Stimulated activated CD8-positive, alpha-beta memory T cell treated with anti-CD3 and anti-CD28 coated beads, Interleukin-7, amount 100 ng/mL, for 24 hours (primary cell): ENCODE results near the gene AKAP13.
A peak's percentile ranks its signal among the peaks of the same experiment; 100 is the strongest.
"Not testable (repeated sequence)": the region's sequence is repeated elsewhere in the genome, so short reads cannot be mapped to it uniquely, and the experiment has no call there.

Experiments used
- DNase-seq: peaks from one replicate; pipeline ENCODE4 v3.0.0-alpha.2; 2020; ENCODE audit warnings: low read depth

AKAP13 gene

DNA sequence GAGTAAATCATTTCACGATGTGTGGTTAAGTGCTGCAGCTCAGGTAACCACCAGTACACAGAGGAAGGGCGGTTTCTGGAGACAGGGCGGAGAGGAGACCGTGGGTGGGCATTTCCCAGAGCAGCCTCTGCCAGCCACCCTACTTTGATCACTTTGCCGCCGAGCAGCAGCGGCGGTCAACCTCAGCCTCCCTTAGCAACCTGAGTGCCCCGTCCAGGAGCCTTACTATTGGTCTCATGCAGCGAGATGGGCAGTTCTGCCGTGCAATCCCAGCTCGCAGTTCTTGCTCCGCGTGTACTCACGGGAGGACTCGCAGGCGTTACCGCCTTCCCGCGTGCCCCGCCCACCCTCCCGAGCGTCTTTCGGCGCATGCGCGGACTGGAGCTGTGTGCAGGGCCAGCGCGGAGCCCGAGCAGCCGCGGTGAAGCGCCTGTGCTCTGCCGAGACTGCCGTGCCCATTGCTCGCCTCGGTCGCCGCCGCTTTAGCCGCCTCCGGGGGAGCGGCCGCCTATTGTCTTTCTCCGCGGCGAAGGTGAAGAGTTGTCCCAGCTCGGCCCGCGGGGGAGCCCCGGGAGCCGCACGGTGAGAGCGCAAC lies at the start of gene AKAP13:
TSS of gene AKAP13 (plus strand) at position 387 of the 595 bp plus-strand sequence. CDS start 105,118 bp downstream, outside the sequence.
- peak; percentile 85 for DNase-seq

- DNase-seq = peak; percentile 40
Measured at GRCh38 chr15:85330901-85331588, 49.4 kb upstream of the AKAP13 start.

GRCh38 chr15:85331655-85332285 lies 48.6 kb upstream of the AKAP13 start:
- DNase-seq = no peak

DNA sequence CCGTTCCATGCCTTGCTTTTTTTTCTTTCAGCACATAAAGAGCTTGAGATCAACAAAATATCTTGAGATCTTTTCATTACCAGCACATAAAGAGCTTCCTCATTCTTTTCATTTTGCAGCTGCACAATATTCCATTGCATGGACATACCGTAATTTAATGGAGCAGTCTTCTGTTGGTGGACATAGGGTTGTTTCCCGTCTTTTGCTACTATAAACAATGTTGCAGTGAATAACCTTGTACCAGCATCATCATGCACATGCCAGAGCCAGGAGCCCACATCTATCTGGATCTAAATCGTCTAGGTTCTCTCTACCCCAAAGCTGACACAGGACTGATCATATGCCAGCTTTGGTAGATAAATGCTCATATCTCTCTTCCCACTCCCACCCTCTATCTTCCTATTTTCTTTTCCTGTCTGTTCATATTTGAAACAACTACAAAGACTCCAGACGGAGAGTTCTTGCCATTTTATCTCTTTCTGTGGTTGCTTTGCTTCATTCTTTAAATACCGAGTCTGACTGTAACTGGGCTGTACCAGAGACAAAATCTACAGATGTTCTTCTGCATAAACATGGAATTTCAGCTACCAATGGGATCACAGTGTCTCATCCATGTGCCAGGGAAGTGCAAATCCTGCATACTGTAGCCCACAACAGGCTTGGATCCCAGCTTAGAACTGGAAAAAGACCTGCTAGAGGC lies 47.1 kb upstream of the AKAP13 start:
- no peak for DNase-seq

- DNase-seq = no peak
Measured at GRCh38 chr15:85334241-85334640, 46.2 kb upstream of the AKAP13 start.

DNA sequence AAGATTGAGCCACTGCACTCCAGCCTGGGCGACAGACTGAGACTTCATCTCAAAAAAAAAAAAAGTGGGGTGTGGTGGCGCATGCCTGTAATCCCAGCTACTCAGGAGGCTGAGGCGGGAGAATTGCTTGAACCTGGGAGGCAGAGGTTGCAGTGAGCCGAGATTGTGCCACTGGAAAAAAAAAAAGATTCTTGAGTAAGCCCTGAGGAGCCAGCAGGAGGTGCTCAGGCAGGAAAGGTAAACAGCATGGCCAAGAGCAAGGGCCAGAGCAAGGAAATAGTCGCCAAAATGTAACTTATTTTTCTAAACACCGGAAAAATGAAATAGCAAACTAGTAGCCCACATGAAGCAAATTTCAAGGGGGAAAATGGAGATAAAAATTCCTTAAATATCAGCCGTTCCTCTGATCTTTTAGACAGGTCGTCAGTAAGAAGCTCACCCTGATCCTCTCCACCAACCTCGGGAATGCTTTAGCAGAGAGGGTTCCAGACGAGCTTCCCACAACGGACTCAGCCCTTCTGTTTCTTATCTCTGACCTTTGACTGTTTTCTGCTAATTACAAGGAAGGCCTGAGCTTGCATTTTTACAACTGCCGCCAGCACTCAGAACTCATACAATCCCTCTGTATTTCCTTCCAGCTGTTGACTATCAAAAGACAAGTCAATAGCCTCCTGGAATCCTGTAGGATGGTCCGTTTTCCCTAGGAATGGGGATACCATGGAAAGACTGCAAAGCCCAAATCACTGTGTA lies 45.0 kb upstream of the AKAP13 start:
- DNase-seq = no peak

DNA sequence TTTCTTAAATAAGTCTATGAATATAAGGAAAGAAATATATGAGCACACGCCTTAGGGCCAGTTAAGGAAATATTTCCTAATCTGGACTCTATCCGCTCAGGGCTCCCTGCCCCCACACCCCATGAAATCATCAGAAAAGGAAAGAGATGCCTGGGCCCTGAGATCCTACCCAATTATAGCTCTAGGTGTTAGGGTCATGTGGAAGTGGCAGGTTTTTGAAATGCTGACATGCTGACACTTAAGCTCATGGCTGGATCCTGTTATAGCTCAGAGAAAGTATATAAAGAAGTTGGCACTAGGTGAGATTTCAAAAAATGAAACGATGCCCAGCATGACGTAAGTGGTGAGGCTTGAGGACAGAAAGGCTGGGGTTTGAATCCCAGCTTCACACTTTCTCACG lies 43.5 kb upstream of the AKAP13 start:
- DNase-seq = no peak

- no peak for DNase-seq
Measured at GRCh38 chr15:85337425-85338074, 42.9 kb upstream of the AKAP13 start.

- no peak for DNase-seq
Measured at GRCh38 chr15:85340321-85340665, 40.1 kb upstream of the AKAP13 start.

- no peak for DNase-seq
Measured at GRCh38 chr15:85340852-85341251, 39.6 kb upstream of the AKAP13 start.

DNA sequence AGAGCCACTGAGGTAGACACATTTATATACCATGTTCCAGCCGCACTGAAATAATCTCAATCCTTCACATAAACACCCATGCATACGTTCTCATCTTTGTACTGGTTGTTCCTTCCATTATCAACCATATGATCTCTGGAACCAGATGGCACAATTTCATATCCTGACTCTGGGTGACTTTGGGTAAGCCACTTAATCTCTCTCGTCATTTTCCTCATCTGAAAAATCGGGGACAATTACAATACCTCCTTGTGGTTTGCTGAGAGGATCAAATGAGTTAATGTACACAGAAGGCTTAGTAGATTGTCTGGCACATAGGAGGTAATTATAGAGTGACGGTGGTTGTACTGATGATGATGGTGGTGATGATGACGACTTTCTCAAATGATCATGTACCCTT lies 38.2 kb upstream of the AKAP13 start:
- not testable (repeated sequence) for DNase-seq

DNA sequence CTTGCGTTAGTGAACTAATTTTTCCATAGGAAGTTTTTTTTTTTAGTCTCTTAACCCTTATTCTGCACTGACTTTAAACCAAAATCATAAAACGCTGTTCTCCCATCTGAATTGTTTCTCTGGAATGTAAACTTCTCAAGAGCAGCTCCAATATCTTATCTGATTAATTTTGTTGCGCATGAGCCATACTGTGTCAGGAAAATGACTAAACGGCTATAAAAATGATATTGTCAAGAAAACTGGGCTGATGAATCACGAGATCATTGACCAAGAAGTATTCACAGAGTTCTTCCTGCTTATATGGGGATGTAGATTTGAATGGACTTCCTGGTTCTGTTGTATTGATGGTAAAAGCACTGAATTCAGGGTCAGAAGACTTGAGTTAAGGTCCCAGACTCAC lies 37.0 kb upstream of the AKAP13 start:
- not testable (repeated sequence) for DNase-seq

GRCh38 chr15:85344241-85344640 lies 36.2 kb upstream of the AKAP13 start:
- DNase-seq = not testable (repeated sequence)

GRCh38 chr15:85344653-85345114 lies 35.7 kb upstream of the AKAP13 start:
- DNase-seq = not testable (repeated sequence)

DNA sequence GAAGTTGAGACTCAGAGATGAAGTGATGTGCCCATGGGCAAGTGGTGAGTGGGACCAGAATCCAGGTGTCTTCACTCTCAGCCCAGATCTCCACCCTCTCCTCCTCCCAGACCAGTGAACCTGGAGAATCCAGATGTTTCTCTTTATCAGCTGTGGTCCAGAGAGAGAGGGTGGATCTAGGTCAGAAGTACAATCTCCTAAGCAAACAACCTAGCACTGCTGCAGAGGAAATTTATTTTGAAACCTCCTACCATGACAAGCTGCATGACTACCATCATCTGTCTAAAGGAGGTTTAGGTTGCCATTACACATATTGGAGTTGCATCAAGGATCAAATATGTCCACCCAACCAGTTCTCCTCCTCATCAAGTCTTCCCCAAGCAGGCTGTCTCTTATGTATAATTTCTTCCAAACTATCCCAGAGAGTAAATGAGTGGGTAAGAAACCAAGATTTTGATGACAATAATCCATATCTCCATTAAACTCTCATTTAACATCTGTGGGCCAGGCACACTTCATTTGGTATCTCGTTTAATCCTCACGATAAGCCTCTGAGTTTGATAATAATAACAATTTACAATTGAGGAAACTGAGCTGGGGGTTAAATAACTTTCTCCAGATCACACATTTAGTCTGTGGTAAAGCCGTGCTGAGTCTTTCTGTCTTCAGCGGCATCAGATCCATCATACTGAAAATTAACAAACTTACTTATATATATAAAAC lies 35.0 kb upstream of the AKAP13 start:
- DNase-seq = not testable (repeated sequence)

- not testable (repeated sequence) for DNase-seq
Measured at GRCh38 chr15:85346462-85347084, 33.8 kb upstream of the AKAP13 start.

DNA sequence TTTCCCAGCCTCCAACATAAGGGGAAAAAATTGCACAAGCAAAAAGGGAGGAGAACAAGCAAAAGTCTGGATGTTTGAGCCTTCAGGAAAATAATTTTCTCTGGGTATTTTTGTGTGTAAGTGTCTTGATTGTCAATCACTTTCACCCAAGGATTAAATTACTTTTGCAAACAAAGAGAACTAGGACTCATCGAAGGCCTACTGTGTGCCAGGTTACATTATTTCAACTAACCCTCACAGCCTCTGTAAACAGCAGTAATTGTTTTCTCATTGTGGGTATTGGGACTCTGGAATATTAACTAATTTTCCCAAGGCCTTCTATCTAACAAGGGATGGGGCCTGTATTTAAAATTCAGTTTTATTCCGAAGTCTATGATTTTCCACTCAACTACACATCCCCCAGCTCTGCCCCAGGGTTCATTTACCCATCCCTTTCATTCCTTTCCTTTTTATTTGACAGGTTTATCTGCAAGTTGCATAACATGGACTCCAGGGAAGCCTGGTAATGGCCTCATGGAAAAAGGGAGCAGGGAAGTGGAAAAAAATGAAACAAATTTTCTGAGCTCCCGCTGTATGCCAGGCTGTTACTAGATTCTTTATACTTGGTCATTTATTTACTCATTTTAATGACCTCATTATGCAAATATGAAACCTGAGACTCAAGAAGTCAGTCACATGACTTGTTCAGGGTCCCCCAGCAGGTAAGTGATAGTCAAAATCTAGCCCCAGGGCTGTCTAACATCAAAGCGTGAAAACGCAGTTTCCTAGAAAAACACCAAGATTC lies 32.9 kb upstream of the AKAP13 start:
- not testable (repeated sequence) for DNase-seq

- not testable (repeated sequence) for DNase-seq
Measured at GRCh38 chr15:85348048-85348766, 32.2 kb upstream of the AKAP13 start.

DNA sequence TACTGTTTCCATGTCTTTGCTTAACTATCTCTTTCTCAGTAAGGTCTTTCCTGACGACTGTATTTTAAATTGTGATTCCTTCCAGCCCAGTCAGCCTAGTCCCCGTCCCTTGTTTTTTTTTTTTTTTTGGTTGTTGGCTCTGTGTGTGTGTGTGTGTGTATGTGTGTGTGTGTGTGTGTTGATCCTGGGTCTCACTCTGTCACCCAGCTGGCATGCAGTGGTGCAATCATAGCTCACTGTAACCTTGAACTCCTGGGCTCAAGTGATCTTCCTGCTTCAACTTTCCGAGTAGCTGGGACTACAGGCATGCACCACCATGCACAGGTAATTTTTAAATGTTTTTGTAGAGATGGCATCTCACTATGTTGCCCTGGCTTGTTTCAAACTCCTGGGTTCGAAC lies 31.3 kb upstream of the AKAP13 start:
- DNase-seq = not testable (repeated sequence)
